Activated T-cell treated with anti-CD3 and anti-CD28 coated beads, Interleukin-2, amount 50 U/mL, for 48 hours (primary cell): ENCODE results near the gene THSD1.
"Not testable (repeated sequence)": the region's sequence is repeated elsewhere in the genome, so short reads cannot be mapped to it uniquely, and the experiment has no call there.

Experiments
- DNase-seq, 2 experiments: peaks; one replicate each; pipeline ENCODE4 v3.0.0-alpha.2; 2020

Gene THSD1

DNA sequence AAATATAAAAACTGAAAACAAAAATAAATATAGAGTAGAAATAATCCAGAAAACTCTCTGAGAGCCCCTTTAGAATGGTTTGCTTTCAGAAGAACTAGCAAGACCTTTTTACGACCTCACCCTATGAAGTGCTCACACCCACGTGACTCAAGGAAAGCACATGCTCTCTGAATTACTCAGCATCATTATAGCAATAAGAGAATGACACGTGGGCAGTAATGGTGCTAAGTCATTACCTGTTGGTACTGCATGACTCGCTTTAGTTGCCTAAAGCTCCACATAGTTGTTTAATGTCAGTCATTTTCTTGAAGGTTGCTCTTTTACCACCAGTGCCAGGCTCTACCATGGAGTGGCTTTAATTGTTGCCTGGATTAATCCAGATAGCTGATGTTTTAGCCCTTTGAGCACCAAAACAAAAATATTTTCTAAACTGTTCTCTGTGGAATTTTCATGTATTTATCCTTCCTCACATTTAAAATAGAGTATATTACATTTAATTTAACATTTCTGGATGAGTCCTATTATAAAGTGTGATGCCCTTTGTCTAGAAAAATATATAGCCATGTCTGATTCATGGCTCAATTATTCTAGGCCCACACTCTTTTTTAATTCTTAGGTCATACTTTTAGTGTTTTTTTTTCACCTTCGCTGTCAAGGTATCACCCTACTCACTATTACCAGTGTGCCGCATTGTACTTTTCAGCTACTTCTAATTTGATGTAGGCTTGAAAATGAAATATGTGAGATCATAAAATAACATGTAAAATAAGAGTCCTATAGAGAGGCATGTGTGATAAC, 56.8 kb downstream of the THSD1 start:
- DNase-seq = peak in 1 of 2 experiments; percentile 22

DNA sequence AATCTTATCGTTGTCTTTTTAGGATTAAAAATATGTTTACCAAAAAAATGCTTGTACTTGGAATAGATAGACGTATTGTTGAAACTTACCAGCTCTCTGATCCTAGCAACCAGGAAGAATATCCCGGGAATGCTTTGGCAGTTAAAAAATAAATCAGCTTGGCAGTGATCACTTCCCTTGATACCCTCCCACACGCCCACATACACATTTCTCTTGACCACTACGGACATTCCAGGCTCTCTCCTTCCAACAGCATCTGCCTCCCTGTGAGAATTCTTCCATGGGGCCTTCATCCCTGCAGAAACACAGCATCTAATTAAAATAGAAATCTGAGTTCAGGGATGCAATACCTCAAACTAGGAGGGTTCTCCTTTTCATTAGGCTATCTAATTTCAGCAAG, 57.9 kb downstream of the THSD1 start:
- no peak for DNase-seq

DNA sequence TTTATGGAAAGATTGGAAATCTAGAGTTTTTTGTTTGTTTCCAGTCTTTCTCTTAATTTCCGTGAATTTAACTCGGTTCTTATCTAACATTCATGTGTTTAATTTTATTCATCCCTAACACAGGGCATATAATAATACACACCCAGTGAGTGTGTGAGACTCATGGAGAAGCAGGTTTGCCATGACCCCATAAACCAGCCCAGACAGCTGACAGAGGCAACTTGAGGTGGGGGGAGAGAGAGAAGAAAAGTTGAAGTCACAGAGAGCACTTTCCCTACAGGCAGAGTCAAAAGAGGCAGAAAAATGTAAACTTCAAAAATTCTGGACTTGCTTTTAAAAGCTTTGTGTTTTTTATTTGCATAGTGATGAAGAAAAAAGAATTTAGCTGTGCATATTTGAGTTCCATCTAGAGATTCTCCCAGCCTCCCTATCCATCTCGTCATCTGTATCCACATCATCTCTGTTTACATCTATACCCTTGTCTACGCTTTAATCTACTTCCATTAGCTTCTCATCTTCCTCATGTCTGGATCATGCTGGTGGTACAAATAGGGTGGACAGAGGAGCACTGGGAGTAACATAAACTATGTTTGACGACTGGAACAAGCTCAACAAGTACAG, 60.2 kb downstream of the THSD1 start:
- DNase-seq = no peak

DNA sequence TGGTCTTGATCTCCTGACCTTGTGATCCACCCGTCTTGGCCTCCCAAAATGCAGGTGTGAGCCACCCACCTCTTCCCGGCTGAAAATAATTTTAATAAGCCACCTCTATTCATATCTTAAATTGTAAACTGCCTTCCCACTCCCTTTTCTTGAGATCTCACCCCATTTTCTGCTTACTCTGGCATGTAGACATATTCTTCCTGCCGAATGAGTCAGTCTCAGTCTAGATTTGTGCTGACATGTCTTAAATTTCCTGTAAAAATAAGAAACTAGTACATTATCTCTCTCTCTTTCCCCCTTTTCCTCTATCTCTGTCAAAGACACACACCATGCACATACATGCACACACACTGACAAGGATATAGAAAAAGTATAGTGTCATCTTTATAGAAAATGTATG, 60.9 kb downstream of the THSD1 start:
- no peak for DNase-seq

DNA sequence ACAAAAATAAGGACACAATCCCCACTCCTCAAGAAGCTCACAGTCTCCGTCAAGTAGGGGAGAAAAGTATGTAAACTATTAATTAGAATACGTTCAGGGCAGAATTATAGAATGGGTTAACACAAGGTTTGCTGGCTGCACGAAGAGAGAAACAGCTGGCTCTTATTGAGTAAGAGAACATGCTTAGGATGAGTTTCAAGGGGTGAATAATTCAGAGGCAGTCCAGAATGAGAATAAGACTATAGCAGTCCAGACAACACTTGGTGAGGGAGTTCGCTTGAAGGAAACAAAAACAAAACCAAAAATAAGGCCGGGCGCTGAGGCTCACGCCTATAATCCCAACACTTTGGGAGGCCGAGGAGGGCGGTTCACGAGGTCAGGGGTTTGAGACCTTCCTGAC, 61.9 kb downstream of the THSD1 start:
- no peak for DNase-seq

DNA sequence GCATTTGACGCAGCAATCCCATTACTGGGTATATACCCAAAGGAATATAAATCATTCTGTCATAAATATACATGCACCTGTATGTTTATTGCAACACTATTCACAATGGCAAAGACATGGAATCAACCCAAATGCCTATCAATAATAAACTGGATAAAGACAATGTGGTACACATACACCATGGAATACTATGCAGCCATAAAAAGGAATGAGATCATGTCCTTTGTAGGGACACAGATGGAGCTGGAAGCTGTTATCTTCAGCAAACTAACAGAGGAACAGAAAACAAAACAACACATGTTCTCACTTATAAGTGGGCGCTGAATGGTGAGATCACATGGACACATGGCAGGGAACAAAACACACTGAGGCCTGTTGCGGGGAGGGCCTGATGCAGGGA, 63.8 kb downstream of the THSD1 start:
- not testable (repeated sequence) for DNase-seq

DNA sequence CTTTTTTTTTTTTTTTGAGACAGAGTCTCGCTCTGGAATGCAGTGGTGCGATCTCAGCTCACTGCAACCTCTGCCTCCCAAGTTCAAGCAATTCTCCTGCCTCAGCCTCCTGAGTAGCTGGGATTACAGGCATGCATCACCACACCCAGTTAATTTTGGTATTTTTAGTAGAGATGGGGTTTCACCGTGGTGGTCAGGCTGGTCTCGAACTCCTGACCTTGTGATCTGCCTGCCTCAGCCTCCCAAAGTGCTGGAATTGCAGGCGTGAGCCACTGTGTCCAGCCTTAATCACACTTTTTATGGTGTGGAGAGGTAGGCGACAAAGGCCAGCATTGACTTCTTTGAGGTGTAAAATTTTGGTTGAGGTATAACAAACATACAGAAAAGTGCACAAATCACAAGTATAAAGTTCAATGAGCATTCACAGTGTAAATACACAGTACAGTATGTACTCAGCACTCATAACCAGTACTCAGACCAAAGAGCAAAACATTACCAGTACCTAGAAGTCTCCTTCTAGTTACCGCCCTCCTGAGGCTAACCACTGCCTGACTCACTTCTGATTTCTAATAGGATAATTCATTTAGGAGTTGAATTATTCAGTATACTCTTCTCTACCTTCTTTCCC, 68.0 kb downstream of the THSD1 start:
- DNase-seq = not testable (repeated sequence)

DNA sequence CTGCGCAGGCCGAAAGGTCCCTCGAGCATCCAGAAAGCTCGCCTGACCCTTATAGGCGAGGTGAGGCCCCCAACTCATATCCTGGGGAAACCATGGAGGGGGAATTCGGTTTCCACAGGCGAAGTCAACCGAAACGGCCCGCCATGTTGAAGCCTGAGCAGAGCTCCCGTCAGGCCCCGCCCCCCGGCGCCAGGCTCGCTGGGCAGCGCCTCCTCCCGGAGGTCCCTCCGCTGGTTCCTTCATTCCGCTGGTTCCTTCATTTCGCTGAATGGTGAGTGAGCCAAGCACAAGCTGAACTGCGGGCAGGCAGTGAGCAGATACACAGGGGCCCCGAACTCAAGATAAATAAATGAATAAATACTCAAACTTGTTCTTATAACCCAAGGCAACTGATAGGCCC, 71.9 kb downstream of the THSD1 start:
- DNase-seq = not testable (repeated sequence)

DNA sequence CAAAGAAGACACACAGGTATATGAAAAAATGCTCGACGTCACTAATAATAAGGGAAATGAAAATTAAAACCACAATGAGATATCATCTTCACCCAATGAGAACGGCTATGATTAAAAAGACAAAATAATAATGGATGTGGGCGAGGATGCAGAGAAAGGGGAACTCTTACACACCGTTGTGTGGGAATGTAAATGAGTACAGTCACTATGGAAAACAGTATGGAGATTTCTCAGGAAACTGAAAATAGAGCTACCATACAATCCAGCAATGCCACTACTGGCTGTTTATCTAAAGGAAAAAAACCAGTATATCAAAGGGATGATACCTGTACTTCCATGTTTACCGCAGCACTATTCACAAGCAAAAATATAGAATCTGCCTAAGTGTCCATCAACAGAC, 74.1 kb downstream of the THSD1 start:
- not testable (repeated sequence) for DNase-seq
